HFF-Myc (cell line): Measurements from ENCODE around the gene LRRFIP2.
"Not testable (repeated sequence)": the region's sequence is repeated elsewhere in the genome, so short reads cannot be mapped to it uniquely, and the experiment has no call there.

Source experiments
- DNase-seq: peaks from one replicate; pipeline ENCODE4 v3.0.0-alpha.2; 2011; ENCODE audit warnings: low read depth; ENCODE audit errors: extremely low read depth
- H3K4me3 ChIP-seq: replicated peaks from 2 replicates; pipeline ENCODE4 v1.5.1; 2011; ENCODE audit warnings: low read depth, mild to moderate bottlenecking, control low read depth, low read length
- TF ChIP-seq, protein P1 (sequence below): IDR thresholded peaks from 2 replicates; pipeline ENCODE4 v1.5.1; 2012; ENCODE audit warnings: mild to moderate bottlenecking, low read depth, low read length, control low read depth; ENCODE audit errors: missing control alignments

Gene LRRFIP2

DNA sequence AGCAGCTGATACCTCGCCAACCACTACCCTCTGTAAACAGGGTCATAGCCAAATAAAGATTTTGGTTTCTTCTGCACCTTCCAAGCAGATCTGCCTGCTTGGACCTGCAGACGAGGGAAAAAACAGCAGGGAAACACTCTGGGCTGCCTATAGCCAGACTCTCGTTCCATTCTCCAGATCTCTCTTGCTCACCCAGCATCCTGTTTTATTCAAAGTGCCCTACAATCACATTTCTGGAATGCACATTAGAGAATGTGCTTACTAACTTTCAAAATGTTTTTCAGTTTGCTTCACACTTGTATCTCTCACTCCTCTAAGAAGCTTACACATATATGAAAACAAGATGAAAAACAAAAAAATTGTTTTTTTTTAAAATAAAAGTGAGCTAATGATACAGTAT lies 109.6 kb downstream of the LRRFIP2 start:
- DNase-seq: no peak
- TF ChIP-seq, protein P1, sequence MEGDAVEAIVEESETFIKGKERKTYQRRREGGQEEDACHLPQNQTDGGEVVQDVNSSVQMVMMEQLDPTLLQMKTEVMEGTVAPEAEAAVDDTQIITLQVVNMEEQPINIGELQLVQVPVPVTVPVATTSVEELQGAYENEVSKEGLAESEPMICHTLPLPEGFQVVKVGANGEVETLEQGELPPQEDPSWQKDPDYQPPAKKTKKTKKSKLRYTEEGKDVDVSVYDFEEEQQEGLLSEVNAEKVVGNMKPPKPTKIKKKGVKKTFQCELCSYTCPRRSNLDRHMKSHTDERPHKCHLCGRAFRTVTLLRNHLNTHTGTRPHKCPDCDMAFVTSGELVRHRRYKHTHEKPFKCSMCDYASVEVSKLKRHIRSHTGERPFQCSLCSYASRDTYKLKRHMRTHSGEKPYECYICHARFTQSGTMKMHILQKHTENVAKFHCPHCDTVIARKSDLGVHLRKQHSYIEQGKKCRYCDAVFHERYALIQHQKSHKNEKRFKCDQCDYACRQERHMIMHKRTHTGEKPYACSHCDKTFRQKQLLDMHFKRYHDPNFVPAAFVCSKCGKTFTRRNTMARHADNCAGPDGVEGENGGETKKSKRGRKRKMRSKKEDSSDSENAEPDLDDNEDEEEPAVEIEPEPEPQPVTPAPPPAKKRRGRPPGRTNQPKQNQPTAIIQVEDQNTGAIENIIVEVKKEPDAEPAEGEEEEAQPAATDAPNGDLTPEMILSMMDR: no peak
- no peak overlapping the region for H3K4me3 ChIP-seq

DNA sequence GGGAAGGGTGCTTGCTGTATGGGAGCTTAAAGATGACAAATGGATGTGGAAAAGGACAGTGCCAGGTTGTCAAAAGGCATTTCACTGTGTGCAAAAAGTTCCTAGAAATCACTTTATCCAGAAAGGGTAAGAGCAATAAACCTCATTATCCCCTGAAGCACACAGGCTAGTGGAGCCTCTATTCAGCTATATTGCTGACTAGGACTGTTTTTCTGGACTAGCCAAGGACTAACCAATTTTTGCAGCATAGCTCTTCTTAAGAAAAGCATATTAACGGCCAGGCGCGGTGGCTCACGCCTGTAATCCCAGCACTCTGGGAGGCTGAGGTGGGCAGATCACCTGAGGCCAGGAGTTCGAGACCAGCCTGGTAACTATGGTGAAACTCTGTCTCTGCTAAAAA lies 116.3 kb downstream of the LRRFIP2 start:
- TF ChIP-seq, protein P1: no peak
- no peak for DNase-seq
- no peak overlapping the region for H3K4me3 ChIP-seq

DNA sequence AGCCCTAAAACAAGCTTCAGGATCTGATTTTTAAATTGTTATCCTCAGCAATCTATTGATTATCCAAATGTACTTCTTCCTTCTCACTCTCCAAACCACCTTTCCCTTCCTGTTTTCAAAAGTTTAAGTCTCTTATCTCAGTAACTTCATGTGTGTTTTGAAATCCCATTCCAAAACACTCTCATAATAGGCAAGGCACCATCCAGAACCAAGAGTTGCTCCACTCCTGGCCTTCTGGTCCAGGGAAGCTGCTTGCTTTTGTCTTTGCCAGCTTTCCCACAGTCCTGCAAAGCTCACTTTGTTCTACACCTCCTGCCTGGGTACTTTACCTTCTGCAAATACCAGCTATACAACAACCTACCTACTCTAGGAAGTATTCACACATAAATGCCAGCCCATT lies 117.6 kb downstream of the LRRFIP2 start:
- DNase-seq: no peak
- TF ChIP-seq, protein P1: no peak

DNA sequence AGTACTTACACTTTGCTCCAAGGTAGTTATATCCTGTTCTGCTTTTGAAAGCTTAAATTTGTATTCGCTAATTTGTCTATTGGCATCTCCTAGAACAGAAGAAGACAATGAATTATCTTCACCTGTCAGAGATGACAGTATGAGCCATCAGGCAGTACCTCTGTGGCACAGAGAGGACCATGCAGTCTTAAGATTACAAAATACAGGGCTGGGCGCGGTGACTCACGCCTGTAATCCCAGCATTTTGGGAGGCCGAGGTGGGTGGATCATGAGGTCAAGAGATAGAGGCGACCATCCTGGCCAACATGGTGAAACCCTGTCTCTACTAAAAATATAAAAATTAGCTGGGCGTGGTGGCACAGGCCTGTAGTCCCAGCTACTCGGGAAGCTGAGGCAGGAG lies 119.3 kb downstream of the LRRFIP2 start:
- DNase-seq, H3K4me3 ChIP-seq: not testable (repeated sequence)

More for the DNA sequence above, 117.6 kb downstream of the LRRFIP2 start:
- no peak overlapping the region for H3K4me3 ChIP-seq

DNA sequence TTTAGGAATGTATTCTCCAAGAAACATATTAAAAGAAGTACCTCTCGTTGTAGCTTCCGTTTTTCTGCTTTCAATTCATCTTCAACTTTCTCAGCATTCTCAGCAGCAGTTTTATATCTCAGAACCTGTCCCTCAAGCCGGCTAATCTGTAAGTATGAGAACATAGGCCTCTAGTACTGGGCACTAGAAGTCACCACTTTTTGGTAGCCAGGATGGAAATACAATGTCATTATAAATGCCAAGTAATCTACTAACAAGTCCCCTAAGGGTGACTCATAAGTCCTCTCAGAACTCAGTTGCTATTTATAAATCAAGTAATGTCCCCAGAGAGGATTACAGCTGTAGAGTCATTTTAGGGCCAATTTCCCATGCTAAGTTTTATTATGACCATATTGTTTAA lies 120.0 kb downstream of the LRRFIP2 start:
- TF ChIP-seq, protein P1: no peak
- no peak overlapping the region for H3K4me3 ChIP-seq
- DNase-seq: peak; percentile 16

DNA sequence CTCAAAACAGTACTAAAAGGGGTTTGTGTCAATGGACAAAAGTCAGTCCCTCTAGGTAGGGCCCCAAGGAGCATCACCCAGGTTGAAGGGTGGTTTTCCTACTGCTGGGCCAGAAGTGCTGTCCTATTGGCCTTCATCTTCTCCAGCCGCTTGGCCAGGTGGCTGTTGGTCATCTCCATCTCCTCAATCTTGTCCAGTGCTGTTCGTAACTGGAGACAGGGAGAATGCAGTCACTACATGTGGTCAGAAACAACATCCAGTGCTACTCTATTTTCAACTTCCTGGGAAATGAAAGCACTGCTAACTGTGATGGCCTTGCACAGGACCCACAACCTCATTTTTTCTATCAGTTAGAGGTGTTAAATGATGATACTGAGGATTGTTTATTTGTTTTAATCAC lies 120.6 kb downstream of the LRRFIP2 start:
- H3K4me3 ChIP-seq: no peak overlapping the region
- TF ChIP-seq, protein P1: no peak
- DNase-seq: no peak

DNA sequence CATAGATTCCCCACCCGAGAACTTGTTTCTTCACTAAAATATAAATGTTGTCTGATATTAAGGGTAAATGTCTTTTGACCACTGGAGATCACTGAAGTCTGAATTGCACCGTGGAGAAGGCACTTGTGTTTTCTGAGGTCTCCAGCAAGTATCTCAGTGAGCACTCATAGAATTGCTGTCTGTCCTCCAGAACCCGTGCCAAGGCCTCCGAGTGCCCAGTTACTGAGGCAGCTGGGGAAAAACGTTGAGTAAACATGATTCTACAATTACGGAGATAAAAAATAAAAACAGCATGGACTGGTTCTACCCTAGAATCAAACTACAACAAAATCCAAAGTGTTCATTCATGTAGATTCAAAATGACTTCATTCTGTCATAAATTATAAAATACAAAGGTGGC lies 121.0 kb downstream of the LRRFIP2 start:
- no peak overlapping the region for H3K4me3 ChIP-seq
- DNase-seq: no peak
- TF ChIP-seq, protein P1: no peak

DNA sequence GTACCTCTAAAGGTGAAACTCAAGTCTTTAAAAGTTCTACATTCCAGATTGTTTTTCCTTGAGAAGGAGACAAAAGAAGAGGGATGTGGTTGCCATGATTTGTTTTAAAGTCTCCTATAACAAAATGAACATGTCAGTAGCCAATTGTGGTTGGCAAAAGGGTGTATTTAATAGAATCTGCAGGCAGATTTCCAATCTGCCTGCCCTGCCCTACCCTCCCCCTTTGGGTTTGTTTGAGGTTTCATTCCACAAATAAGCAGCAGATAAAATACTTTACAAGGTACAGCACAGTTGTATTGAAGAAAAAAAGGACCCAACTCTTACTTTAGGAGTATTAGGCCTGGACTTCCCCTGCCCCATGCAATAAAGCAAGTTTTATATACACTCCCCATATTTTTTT lies 121.5 kb downstream of the LRRFIP2 start:
- no peak overlapping the region for H3K4me3 ChIP-seq
- DNase-seq: no peak
- TF ChIP-seq, protein P1: no peak
